Measurements from ENCODE around the gene VIM. TPM values are rescaled to one million over a fixed set of nuclear protein-coding genes. Genes with fewer than 3 reads are reported as not detected.
"Not testable (repeated sequence)": the region's sequence is repeated elsewhere in the genome, so short reads cannot be mapped to it uniquely, and the experiment has no call there.

The VIM gene
- polyA plus RNA-seq, 3 donors, result 1,198 to 1,324 (median 1,247) TPM

DNA sequence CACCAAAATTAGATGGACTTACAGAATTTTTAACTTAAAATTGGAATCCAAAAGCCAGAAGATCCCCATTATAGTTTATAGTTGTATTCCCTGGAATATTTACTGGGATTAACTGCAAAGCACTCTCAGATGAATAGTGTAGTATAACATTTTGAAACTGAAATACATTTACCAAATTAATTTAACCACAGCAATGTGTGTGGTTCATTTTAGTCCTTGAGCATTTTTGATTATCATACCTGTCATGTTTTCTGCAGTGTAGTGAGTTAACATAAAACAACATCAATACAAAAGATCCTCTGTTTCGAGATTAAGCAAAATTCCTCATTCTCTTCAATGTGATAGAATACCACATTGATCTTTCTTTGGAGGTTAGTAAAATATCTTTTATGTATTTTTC is 3.7 kb downstream of the VIM start:
- DNase-seq (ENCODE audit: low read depth in 3 of 3, low spot score in 2 of 3), result no peak

DNA sequence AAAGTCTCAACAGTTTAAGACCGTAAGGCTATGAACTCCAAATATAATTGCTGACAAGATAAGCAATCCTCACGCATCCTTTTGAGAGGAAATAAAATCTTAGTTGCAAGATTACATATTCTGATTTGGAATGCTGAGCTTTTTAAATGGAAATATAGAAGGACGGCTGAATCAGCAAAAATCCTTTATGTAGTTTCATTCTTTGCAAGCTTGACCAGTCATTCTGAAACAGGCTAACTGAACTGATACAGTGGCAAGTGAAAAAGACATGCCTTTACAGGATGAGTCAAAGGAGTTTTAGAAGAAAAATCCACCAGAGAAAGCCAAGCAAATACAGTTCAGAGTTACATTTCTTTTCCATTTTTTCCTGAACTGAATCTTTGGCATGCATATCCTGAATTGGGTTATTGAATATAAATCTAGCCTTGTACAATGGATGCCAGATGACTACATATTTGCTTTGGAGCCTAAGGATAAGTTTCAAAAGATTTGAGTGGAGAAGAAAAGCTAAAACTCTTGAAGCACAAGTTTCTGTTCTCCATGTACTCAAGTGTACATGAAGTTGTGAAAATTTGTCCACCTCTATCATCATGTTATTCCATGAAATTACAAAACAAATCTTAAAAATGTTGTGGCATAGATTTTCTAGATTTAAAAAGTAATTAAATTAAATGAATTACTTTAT is 4.4 kb downstream of the VIM start:
- DNase-seq (ENCODE audit: low read depth in 3 of 3, low spot score in 2 of 3), result no peak

DNA sequence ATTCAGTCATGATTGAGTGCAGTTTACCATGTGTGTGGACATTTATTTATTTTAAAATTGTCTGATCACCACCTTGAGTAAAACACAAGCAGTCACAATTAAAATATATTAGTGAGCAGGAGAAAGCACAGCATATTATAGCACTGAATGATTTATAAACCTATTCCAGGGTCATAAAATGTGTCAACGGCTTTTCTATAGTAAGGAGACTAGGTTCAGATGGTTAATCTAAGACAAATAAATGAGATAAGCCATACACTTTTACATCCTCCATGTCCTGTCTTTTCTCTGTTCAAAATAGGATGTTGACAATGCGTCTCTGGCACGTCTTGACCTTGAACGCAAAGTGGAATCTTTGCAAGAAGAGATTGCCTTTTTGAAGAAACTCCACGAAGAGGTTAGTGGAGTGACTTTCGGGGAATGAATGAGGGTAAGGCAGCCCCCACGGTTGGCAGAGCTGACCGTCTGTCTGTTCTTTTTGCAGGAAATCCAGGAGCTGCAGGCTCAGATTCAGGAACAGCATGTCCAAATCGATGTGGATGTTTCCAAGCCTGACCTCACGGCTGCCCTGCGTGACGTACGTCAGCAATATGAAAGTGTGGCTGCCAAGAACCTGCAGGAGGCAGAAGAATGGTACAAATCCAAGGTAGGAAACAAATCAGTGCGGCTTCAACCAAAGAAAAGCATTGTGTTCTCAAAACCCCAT is 5.4 kb downstream of the VIM start:
- DNase-seq (ENCODE audit: low read depth in 3 of 3, low spot score in 2 of 3), result no peak

DNA sequence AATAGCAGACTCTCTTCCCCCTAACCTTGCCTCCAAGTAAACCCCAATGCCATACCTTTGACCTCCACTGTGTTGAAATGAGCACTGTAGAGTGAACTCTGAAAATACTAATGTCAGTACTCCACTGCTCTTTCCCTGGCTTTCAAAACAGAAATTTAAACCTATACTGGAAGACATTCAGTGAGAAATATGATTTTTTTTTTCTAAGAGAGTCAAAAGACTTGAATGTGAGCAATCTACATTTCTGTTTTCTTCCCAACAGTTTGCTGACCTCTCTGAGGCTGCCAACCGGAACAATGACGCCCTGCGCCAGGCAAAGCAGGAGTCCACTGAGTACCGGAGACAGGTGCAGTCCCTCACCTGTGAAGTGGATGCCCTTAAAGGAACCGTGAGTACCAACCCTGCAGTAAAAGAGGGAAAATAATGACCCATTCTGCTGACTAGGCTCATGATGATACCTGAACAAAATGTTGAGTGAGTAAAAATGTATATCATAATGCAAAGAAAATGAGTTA is 6.4 kb downstream of the VIM start:
- DNase-seq (ENCODE audit: low read depth in 3 of 3, low spot score in 2 of 3), result no peak

GRCh38 chr10:17235136-17235535 is 7.1 kb downstream of the VIM start:
- DNase-seq (ENCODE audit: low read depth in 3 of 3, low spot score in 2 of 3), result no peak

DNA sequence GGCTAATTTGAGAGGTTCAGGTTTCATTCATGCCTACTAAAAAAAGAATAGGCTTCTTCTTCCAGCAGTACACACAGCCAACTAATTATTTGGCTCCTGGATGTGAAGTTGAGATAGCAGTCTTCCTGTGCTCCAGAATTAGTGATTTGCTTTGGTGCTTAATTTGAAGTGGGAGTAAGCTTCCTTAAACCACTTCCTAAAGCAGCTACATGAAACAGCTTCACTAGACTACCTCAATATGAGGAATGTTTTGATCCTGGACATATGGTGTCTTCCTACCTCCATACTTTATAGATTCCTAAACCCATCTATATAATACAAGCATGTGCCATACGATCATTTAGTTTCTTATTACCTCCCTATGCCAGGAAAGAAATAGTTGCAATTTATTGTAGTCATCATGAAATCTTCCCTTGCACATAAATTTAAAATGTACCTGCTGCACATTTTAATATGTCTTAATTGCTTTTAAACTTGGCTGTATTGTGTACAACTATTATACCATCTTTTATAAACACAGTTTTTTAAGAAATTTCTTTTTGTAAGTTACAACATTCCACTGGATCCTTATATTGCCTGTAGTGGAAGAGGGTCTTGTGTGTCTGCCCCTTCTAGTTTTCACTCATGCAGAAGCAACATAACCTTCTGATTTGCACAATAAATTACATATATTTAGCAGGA is 8.6 kb downstream of the VIM start:
- no peak for DNase-seq (ENCODE audit: low read depth in 3 of 3, low spot score in 2 of 3)

DNA sequence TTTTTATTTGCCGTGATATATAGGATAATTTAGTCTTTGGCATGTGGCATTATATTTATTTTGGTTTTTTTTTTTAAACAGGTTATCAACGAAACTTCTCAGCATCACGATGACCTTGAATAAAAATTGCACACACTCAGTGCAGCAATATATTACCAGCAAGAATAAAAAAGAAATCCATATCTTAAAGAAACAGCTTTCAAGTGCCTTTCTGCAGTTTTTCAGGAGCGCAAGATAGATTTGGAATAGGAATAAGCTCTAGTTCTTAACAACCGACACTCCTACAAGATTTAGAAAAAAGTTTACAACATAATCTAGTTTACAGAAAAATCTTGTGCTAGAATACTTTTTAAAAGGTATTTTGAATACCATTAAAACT is 9.1 kb downstream of the VIM start:
- no peak for DNase-seq (ENCODE audit: low read depth in 3 of 3, low spot score in 2 of 3)

DNA sequence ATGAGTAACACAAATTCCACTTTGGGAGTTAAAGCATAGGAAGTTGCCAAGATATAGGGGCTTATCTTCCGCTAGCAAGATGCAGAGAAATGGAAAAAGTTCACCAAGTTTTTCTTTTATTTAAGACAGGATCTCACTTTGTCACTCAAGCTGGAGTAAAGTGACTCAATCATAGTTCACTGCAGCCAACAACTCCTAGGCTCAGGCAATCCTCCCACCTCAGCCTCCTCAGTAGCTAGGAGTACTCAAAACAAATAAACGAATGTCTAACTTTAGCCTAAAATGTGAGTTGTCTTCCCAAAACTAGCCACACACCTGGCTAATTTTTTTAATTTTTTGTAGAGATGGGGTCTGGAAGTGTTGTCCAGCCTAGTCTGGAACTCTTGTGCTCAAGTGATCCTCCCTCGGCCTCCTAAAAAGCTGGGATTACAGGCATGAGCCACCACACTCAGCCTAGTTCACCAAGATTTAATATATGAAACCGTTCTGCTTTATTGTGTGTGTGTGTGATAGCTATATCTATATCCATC is 9.9 kb downstream of the VIM start:
- no peak for DNase-seq (ENCODE audit: low read depth in 3 of 3, low spot score in 2 of 3)

DNA sequence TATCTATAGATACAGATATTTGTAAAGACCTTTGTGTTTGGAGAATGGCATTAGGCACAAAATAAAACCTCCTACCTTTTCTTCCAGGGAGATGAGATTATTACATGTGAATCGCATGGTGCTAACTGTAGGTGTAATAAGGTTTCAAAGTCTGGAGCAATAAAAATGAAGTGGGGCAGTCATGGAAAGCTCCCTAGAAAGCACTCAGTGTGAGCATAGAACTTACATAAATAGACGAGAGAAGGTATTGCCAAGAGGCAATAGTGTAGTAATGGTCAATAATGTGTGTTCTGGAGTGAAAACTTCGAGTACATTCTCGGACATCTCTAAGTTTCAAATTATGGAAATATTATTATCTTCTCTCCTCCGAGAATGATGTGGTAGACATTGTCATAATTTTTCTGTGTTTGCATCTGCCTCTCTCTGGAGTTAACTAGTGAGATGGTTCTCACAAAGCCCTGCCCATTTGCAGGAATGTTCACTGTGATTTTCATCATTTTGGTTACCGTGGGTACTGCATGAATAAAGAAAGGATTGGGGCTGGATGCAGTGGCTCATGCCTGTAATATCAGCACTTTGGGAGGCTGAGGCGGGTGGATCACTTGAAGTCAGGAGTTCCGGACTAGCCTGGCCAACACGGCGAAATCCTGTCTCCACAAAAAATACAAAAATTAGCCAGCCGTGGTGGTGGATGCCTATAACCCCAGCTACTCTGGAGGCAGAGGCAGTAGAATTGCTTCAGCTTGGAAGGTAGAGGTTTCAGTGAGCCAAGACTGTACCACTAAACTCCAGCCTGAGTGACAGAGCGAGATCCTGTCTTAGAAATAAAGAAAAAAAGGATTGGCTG is 10.6 kb downstream of the VIM start:
- DNase-seq (ENCODE audit: low read depth in 3 of 3, low spot score in 2 of 3), result no peak

GRCh38 chr10:17239345-17240085 is 11.5 kb downstream of the VIM start:
- DNase-seq (ENCODE audit: low read depth in 3 of 3, low spot score in 2 of 3), result no peak

DNA sequence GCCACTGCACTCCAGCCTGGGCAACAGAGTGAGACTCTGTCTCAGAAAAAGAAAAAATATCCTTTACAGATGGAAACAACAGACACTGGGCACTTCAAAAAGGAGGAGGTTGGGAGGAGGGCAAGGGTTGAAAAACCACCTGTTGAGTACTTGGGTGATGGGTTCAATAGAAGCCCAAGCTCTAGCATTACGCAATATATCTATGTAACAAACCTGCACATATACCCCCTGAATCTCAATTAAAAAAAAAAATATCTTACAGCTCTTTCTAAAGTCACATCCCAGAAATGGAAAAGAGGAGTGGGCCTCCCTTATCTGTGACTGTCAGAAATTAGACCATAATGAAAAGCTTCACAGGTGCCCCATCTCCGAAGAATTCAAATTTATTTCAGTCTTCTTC is 12.1 kb downstream of the VIM start:
- DNase-seq (ENCODE audit: low read depth in 3 of 3, low spot score in 2 of 3), result no peak

- DNase-seq (ENCODE audit: low read depth in 3 of 3, low spot score in 2 of 3), result no peak
These were observed 12.6 kb downstream of the VIM start for GRCh38 chr10:17240616-17241015.

- no peak for DNase-seq (ENCODE audit: low read depth in 3 of 3, low spot score in 2 of 3)
These were observed 13.7 kb downstream of the VIM start for GRCh38 chr10:17241611-17242333.

DNA sequence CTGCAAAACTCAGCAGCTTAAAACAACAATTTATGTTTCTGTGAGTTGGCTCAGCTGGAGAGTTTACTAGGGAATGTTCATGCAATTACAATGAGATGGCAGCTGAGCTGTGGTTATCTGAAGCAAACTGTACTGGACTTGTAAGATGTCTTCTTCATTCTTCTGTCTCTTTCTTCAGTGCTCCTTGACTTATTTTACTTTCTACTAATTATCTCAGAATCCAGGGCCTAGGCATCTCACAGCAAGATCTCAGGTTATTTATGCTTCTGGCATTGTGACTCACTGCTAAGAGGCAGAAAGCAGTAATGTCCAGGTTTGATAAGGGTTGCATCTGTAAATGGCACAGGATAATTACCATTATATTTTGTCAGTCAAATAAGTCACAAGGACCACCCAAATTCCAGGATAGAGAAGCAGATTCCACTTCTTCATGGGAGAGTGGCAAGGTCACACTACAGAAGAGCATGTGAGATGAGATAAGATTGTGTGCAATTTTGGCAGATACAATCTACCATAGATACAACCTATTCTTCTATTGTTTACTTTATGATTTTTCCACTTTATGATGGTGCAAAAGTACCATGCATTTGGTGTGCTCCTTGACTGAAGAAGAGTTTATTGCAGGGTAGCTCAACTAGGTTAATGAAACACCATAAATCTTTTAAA is 16.8 kb downstream of the VIM start:
- DNase-seq (ENCODE audit: low read depth in 3 of 3, low spot score in 2 of 3), result no peak

DNA sequence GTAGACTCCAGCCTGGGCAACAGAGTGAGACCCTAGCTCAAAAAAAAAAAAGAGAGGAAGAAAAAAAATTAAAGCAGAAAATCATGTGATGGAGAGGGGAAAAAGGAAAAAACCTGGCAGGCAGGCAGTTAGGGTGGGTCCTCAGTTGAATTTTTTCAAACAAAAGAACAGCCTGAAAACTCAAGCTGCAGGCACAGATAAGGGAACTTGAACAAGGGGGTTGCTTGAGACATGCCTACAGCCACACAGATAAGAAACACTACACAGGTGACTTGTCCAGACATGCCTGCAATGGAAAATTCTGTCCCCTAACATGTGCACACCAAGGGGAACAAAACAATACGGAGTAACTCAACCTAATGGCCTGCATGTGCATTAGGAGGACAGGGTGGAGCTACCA is 19.2 kb downstream of the VIM start:
- no peak for DNase-seq (ENCODE audit: low read depth in 3 of 3, low spot score in 2 of 3)

DNA sequence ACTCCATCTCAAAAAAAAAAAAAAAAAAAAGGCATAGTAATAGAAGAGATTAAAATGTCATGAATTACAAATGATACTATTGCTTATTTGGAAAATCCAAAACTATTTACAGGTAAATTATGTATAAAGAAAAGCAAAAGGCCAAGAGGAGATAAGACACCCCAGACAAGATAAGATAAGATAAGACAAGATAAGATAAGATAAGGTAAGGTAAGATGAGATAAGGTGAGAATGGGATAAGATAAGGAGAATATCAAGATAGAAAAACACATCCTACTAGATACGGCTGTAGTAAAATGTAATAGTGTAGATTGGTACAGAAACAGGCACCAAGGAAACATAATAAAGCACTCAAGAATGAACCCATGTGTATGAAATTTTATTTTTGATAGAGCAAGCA is 20.9 kb downstream of the VIM start:
- DNase-seq (ENCODE audit: low read depth in 3 of 3, low spot score in 2 of 3), result no peak

DNA sequence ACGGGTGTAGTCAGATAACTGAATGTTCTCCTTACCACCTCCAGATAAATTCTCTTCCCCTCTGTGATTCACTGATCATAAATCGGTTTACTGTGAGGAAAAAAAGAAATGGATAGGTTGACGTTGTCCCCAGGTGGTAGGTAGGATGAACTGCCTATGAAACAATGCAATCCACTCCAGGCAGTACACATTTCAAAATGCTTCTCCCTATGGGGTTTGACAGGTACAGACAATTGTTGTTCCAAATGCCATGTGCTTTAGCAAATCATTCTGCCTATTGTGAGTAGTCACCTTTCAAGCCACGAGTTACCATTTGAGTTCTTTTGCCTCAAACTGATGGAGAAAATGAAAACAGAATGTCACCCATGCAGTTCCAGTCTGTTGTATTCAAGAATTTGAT is 21.8 kb downstream of the VIM start:
- no peak for DNase-seq (ENCODE audit: low read depth in 3 of 3, low spot score in 2 of 3)

DNA sequence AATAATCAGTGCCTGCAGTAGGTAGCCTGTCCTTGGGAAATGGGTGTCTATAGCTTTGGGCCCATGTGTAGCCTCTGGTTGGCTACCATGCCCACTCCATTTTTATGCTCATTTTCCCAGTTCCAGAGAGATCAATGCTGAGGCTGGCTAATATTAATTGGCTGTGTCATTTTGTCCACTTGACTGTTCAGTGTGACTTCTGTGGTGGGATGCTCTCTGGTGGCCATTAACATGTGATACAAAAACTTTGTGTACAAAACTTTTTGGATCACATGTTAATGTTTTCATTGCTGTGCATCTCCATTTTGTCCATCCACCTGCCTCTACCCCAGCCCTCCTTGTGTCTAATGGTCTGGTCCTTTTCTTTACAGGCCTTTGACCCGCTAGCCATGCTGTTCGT is 22.7 kb downstream of the VIM start:
- DNase-seq (ENCODE audit: low read depth in 3 of 3, low spot score in 2 of 3), result no peak

DNA sequence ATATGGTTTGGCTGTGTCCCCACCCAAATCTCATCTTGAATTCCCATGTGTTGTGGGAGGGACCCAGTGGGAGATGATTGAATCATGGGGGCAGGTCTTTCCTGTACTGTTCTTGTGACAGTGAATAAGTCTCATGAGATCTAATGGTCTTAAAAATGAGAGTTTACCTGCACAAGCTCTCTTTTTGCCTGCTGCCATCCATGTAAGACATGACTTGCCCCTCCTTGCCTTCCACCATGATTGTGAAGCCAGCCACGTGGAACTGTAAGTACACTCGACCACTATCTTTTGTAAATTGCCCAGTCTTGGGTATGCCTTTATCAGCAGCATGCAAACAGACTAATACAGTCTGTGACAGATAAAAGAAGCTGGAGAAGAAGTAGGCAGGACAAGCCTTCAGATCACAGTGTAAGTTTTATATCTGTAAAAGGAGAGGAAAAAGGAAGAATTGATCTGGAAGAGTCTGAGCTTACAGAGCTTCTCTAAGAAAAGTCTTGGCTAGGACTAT is 26.6 kb downstream of the VIM start:
- DNase-seq (ENCODE audit: low read depth in 3 of 3, low spot score in 2 of 3), result not testable (repeated sequence)
